ENCODE data around the gene ICAM1. TPM values are rescaled to one million over a fixed set of nuclear protein-coding genes. Genes with fewer than 3 reads are reported as not detected.

Gene ICAM1
- total and polyA plus RNA-seq, 2 of the 13 experiments (the other 11 are each of a cell fraction or from before 2014, with no cell fraction given) = 37.9 to 98.4 TPM

- TF ChIP-seq SP1 (IDR thresholded peaks at IDR 0.05) (no peak), SP1 (CRISPR knock-in tag; IDR thresholded peaks at IDR 0.05) (peak; percentile 83), ZBTB42 (CRISPR knock-in tag; IDR thresholded peaks at IDR 0.05) (peak; percentile 76; the same call in 1 of the 2 replicates), HDAC6 (IDR thresholded peaks at IDR 0.05; ENCODE audit: low read depth, low read length) (no peak), BHLHE40 (IDR thresholded peaks at IDR 0.05; ENCODE audit: low read length) (peak; percentile 62; the same call in 1 of the 2 replicates), ZNF766 (CRISPR knock-in tag; IDR thresholded peaks at IDR 0.05; ENCODE audit: borderline replicate concordance) (0 out of 2 replicates have a peak, but pooled peaks have one; percentile 66), ARNT2 (CRISPR knock-in tag; IDR thresholded peaks at IDR 0.05; ENCODE audit: low read depth) (peak; percentile 92), BCL6 (CRISPR knock-in tag; IDR thresholded peaks at IDR 0.05) (0 out of 2 replicates have a peak, but pooled peaks have one; percentile 38), NONO (IDR thresholded peaks at IDR 0.05) (no peak), NONO (CRISPR knock-in tag; conservative IDR thresholded peaks at IDR 0.05) (peak; percentile 94), RBM39 (IDR thresholded peaks at IDR 0.05; ENCODE audit: low read depth, low read length, poor library complexity, severe bottlenecking) (peak; percentile 73), SP140L (CRISPR knock-in tag; IDR thresholded peaks at IDR 0.05; ENCODE audit: borderline replicate concordance) (no peak), YEATS4 (CRISPR knock-in tag; IDR thresholded peaks at IDR 0.05; ENCODE audit: borderline replicate concordance) (peak; percentile 99), ZNF350 (CRISPR knock-in tag; IDR thresholded peaks at IDR 0.05; ENCODE audit: borderline replicate concordance, low read depth) (peak; percentile 70), MLXIP (CRISPR knock-in tag; IDR thresholded peaks at IDR 0.05; ENCODE audit: borderline replicate concordance) (peak; percentile 54; the same call in 1 of the 2 replicates), KDM3A (CRISPR knock-in tag; IDR thresholded peaks at IDR 0.05; ENCODE audit: low read depth) (peak; percentile 93), CHCHD3 (CRISPR knock-in tag; IDR thresholded peaks at IDR 0.05) (peak; percentile 87; the same call in 1 of the 2 replicates), PAWR (CRISPR knock-in tag; IDR thresholded peaks at IDR 0.05; ENCODE audit: borderline replicate concordance) (no peak), ELK4 (CRISPR knock-in tag; IDR thresholded peaks at IDR 0.05; ENCODE audit: borderline replicate concordance) (no peak), CREM (IDR thresholded peaks at IDR 0.05) (peak; percentile 96), CREM (CRISPR knock-in tag; IDR thresholded peaks at IDR 0.05) (peak; percentile 93), ZFP90 (CRISPR knock-in tag; IDR thresholded peaks at IDR 0.05; ENCODE audit: borderline replicate concordance) (peak; percentile 85; the same call in 1 of the 2 replicates), ZNF441 (CRISPR knock-in tag; IDR thresholded peaks at IDR 0.05; ENCODE audit: borderline replicate concordance) (peak; percentile 77; the same call in 1 of the 2 replicates), ZEB1 (IDR thresholded peaks at IDR 0.05; ENCODE audit: insufficient replicate concordance, low read depth) (no peak), ZNF234 (CRISPR knock-in tag; conservative IDR thresholded peaks at IDR 0.05) (no peak), NFYC (CRISPR knock-in tag; IDR thresholded peaks at IDR 0.05) (peak; percentile 90), KAT2B (IDR thresholded peaks at IDR 0.05; ENCODE audit: borderline replicate concordance, low read depth, low read length) (no peak)
These were observed 18.9 kb upstream of the ICAM1 start, which contains the start of gene MRPL4 (continued) for GRCh38 chr19:10251792-10252694.

All from HepG2 (cell line).